ENCODE measurements around the gene SETD2. TPM values are rescaled to one million over a fixed set of nuclear protein-coding genes. Genes with fewer than 3 reads are reported as not detected.

Gene SETD2
- total and polyA plus RNA-seq, 9 of the 15 experiments (the other 6 are each of a cell fraction or from before 2014, with no cell fraction given): 8.2 to 44.0 (median 33.6) TPM

DNA sequence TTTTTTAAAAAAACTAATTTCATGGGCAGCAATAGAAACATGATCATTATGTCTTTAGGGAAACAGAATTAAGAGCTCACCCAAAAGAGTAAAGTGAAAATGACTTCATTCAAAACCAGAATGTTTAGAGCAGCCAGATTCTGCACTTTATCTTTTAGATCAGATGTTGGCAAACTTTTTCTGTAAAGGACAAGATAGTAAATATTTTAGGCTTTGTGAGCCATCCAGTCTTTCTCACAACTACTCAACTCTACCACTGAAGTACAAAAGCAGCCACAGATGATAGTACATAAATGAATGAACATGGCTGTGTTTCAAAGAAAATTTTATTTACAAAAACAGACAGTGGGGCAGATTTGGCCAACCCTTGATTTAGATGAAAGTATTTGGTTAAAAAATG lies 84.5 kb downstream of the SETD2 start (continued):
- TF ChIP-seq MTA1 (IDR thresholded peaks at IDR 0.05; ENCODE audit: borderline replicate concordance) (no peak), OTX1 (CRISPR knock-in tag; IDR thresholded peaks at IDR 0.05) (no peak), ELF4 (CRISPR knock-in tag; IDR thresholded peaks at IDR 0.05) (no peak), SMAD4 (CRISPR knock-in tag; conservative IDR thresholded peaks at IDR 0.05) (no peak), E2F3 (CRISPR knock-in tag; IDR thresholded peaks at IDR 0.05) (no peak)
- TF ChIP-seq, protein P1, sequence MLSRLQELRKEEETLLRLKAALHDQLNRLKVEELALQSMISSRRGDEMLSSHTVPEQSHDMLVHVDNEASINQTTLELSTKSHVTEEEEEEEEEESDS (CRISPR knock-in tag; IDR thresholded peaks at IDR 0.05): no peak
- TF ChIP-seq, protein P2, sequence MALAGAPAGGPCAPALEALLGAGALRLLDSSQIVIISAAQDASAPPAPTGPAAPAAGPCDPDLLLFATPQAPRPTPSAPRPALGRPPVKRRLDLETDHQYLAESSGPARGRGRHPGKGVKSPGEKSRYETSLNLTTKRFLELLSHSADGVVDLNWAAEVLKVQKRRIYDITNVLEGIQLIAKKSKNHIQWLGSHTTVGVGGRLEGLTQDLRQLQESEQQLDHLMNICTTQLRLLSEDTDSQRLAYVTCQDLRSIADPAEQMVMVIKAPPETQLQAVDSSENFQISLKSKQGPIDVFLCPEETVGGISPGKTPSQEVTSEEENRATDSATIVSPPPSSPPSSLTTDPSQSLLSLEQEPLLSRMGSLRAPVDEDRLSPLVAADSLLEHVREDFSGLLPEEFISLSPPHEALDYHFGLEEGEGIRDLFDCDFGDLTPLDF (CRISPR knock-in tag; IDR thresholded peaks at IDR 0.05): no peak

DNA sequence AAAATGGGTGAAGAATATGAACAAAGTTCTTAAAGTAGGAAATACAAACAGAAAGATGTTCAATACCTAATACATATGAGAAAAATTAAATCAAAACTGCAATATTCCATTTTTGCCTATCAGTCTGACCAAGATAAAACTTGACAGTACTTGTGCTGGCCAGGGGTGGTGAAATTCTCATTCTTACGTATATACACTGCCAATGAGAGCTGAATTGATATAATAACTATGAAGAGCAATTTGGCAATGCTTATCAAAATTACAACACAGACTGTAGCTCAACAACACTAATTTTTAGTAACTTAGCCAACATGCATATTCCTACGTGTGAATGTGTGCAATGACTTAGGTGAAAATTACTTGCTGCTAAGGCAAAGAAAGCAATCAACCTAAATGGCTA lies 90.2 kb downstream of the SETD2 start:
- no TSS peak for BruUV-seq (replicated peaks)
- in situ Hi-C loops (cut with MboI) (no loop called here), intact Hi-C loops (cut with micrococcal nuclease) (no loop called here)
- Histone ChIP-seq H3K27me3 (ENCODE audit: control insufficient read depth in 2 of 2, insufficient read depth in 2 of 2, low read length in 2 of 2) (no peaks in the 10 kb centered on the region), H2AFZ (ENCODE audit: low read depth, low read length) (no peak overlapping the region), H4K20me1 (replicated peaks; ENCODE audit: control insufficient read depth, insufficient read depth, low read length) (0 out of 2 replicates have a peak, but pooled peaks cover 3% of the 10 kb centered on the region), H3K9ac (ENCODE audit: insufficient read depth in 1 of 2, low read depth in 2 of 2, low read length in 2 of 2) (no peak overlapping the region), H3K27ac (ENCODE audit: extremely low read depth, low read depth, low read length) (no peak overlapping the region), H3K9me1 (ENCODE audit: control insufficient read depth, insufficient read depth, low read length) (no peaks in the 10 kb centered on the region), H3K4me1 (replicated peaks in 1 of 2; ENCODE audit: control insufficient read depth in 2 of 2, insufficient read depth in 2 of 2, low read length in 2 of 2) (no peaks in the 10 kb centered on the region), H3K9me3 (replicated peaks; ENCODE audit: control insufficient read depth, insufficient read depth, low read depth, low read length) (no peaks in the 10 kb centered on the region), H3K4me2 (ENCODE audit: insufficient read depth, low read length) (no peak overlapping the region), H3K36me3 (ENCODE audit: control insufficient read depth, insufficient read depth, low read length) (peaks cover 66% of the 10 kb centered on the region), H3K4me3 (no peak overlapping the region), H3K79me2 (ENCODE audit: control insufficient read depth, insufficient read depth, low read length) (peaks cover 46% of the 10 kb centered on the region)
- ChIA-PET CTCF (ENCODE audit: low intra/inter-chr PET ratio) (no interaction called here), POLR2A (interaction anchor here (1.0 to 1.1 kb wide), 2 partner anchors 12 to 22 kb away, joined by 3 to 5 read pairs; no protein-coding TSS in a partner anchor)
- ATAC-seq (no peak), FAIRE-seq (peak; percentile 37), DNase-seq (ENCODE audit: extremely low read depth in 1 of 4, low spot score in 3 of 4) (no peak)
- 95% methylated on average over 2 of the region's 2 CpGs for WGBS (ENCODE audit: insufficient coverage, low coverage, missing lambda C conversion rate)
- TF ChIP-seq ZKSCAN8 (CRISPR knock-in tag; IDR thresholded peaks at IDR 0.05): no peak
- no peak for TF ChIP-seq GATAD2B (IDR thresholded peaks at IDR 0.05; ENCODE audit: borderline replicate concordance)
- TF ChIP-seq STAG1 (CRISPR knock-in tag; IDR thresholded peaks at IDR 0.05; ENCODE audit: borderline replicate concordance): no peak
- no peak for TF ChIP-seq ZC3H11A (IDR thresholded peaks at IDR 0.05; ENCODE audit: low read depth, low read length)
- TF ChIP-seq FOXK2 (conservative IDR thresholded peaks at IDR 0.05 in 1 of 2, IDR thresholded peaks at IDR 0.05 in 1 of 2; ENCODE audit: low read depth in 2 of 2): no peak
- TF ChIP-seq BRD9 (IDR thresholded peaks at IDR 0.05; ENCODE audit: low read depth, partially characterized antibody): no peak
- no peak for TF ChIP-seq BRF1 (IDR thresholded peaks at IDR 0.05; ENCODE audit: borderline replicate concordance, extremely low read depth, insufficient read length)
- no peak for TF ChIP-seq ARID1B (IDR thresholded peaks at IDR 0.05)
- TF ChIP-seq CREB1 (IDR thresholded peaks at IDR 0.05): no peak
- no peak for TF ChIP-seq CREB1 (CRISPR knock-in tag; IDR thresholded peaks at IDR 0.05)
- no peak for TF ChIP-seq DPF2 (IDR thresholded peaks at IDR 0.05)
- no peak for TF ChIP-seq ZNF57 (CRISPR knock-in tag; IDR thresholded peaks at IDR 0.05)
- no peak for TF ChIP-seq TAL1 (IDR thresholded peaks at IDR 0.05)
- no peak for TF ChIP-seq TFE3 (CRISPR knock-in tag; IDR thresholded peaks at IDR 0.05)
- TF ChIP-seq TGIF2 (CRISPR knock-in tag; IDR thresholded peaks at IDR 0.05): no peak
- no peak for TF ChIP-seq KDM2B (CRISPR knock-in tag; IDR thresholded peaks at IDR 0.05)
- no peak for TF ChIP-seq CREM (IDR thresholded peaks at IDR 0.05; ENCODE audit: low read depth)
